GM23338 (cell line): ENCODE measurements around the gene SRPK2. TPM values are rescaled to one million over a fixed set of nuclear protein-coding genes. Genes with fewer than 3 reads are reported as not detected.

Experiments used
- ATAC-seq: fragments of 200-7000 bp; cut with Tn5 transposase; 3 replicates; pipeline ENCODE4 v1.9.1; 2020
- DNase-seq: peaks from one replicate; pipeline ENCODE4 v3.0.0-alpha.2; 2015; ENCODE audit warnings: low spot score
- H2AFZ ChIP-seq: fragments of 200-600 bp; sonication (generic); 2 replicates; pipeline ENCODE4 v1.8.0; 2016; ENCODE audit warnings: antibody characterized with exemption, mild to moderate bottlenecking, moderate library complexity
- H3F3A ChIP-seq: fragments of 200-600 bp; sonication (generic); replicated peaks from 2 replicates; pipeline ENCODE4 v1.8.0; 2017; ENCODE audit warnings: antibody characterized with exemption, mixed run types, low read depth
- H3K27ac ChIP-seq: fragments of 200-600 bp; sonication (generic); 2 replicates; pipeline ENCODE4 v1.6.1; 2016; ENCODE audit warnings: low read depth
- H3K27me3 ChIP-seq: fragments of 200-600 bp; sonication (generic); 2 replicates; pipeline ENCODE4 v1.8.0; 2016; ENCODE audit warnings: mild to moderate bottlenecking, mixed run types, moderate library complexity; ENCODE audit not compliant: insufficient read depth
- H3K36me3 ChIP-seq: fragments of 200-600 bp; sonication (generic); 2 replicates; pipeline ENCODE4 v1.8.0; 2016; ENCODE audit warnings: mild to moderate bottlenecking; ENCODE audit not compliant: insufficient read depth
- H3K4me1 ChIP-seq: fragments of 200-600 bp; sonication (generic); 2 replicates; pipeline ENCODE4 v1.8.0; 2016; ENCODE audit warnings: mild to moderate bottlenecking, moderate library complexity; ENCODE audit not compliant: insufficient read depth
- H3K4me2 ChIP-seq: fragments of 200-600 bp; sonication (generic); 2 replicates; pipeline ENCODE4 v1.7.1; 2017; ENCODE audit warnings: mixed run types
- H3K4me3 ChIP-seq: fragments of 200-600 bp; sonication (generic); 2 replicates; pipeline ENCODE4 v1.6.1; 2016; ENCODE audit warnings: mixed run types
- H3K79me2 ChIP-seq: fragments of 200-600 bp; sonication (generic); replicated peaks from 2 replicates; pipeline ENCODE4 v1.8.0; 2017; ENCODE audit warnings: mild to moderate bottlenecking; ENCODE audit not compliant: insufficient read depth
- H3K9me2 ChIP-seq: fragments of 200-600 bp; sonication (generic); 2 replicates; pipeline ENCODE4 v1.8.0; 2017; ENCODE audit not compliant: insufficient read depth
- H4K20me1 ChIP-seq: fragments of 200-600 bp; sonication (generic); replicated peaks from 2 replicates; pipeline ENCODE4 v1.8.0; 2017; ENCODE audit warnings: mild to moderate bottlenecking; ENCODE audit not compliant: insufficient read depth
- H3K27ac Mint-ChIP-seq: 2 replicates; pipeline ENCODE4 v1.8.0; 2020; ENCODE audit warnings: inconsistent platforms, mild to moderate bottlenecking, moderate library complexity, mixed read lengths
- H3K27me3 Mint-ChIP-seq: 3 replicates; pipeline ENCODE4 v1.8.0; 2022; ENCODE audit warnings: low read depth, mild to moderate bottlenecking, moderate library complexity, mixed read lengths, inconsistent platforms; ENCODE audit not compliant: insufficient read depth, poor library complexity
- H3K36me3 Mint-ChIP-seq: 3 replicates; pipeline ENCODE4 v1.8.0; 2021; ENCODE audit warnings: low read depth, mild to moderate bottlenecking, inconsistent platforms, moderate library complexity, mixed read lengths
- H3K4me1 Mint-ChIP-seq: 3 replicates; pipeline ENCODE4 v1.8.0; 2020; ENCODE audit warnings: mild to moderate bottlenecking, inconsistent platforms, mixed read lengths
- H3K4me3 Mint-ChIP-seq: 3 replicates; pipeline ENCODE4 v1.8.0; 2021; ENCODE audit warnings: moderate library complexity, mild to moderate bottlenecking, inconsistent platforms, mixed read lengths
- H3K9me3 Mint-ChIP-seq: 3 replicates; pipeline ENCODE4 v1.8.0; 2020; ENCODE audit warnings: moderate library complexity, mild to moderate bottlenecking, inconsistent platforms, mixed read lengths
- CREB1 ChIP-seq: fragments of 250-450 bp; sonication (Bioruptor Pico); IDR thresholded peaks from 2 replicates; pipeline ENCODE4 v1.5.0; 2020; ENCODE audit warnings: low read depth, mild to moderate bottlenecking, moderate library complexity
- EZH2 ChIP-seq: fragments of 200-600 bp; sonication (generic); IDR thresholded peaks from one replicate; pipeline ENCODE4 v1.8.0; 2017; ENCODE audit warnings: antibody characterized with exemption, mild to moderate bottlenecking, low read depth; ENCODE audit not compliant: unreplicated experiment
- JUNB ChIP-seq: IDR thresholded peaks from one replicate; pipeline ENCODE4 v1.6.1; 2016; ENCODE audit warnings: antibody characterized with exemption; ENCODE audit not compliant: unreplicated experiment
- NANOG ChIP-seq: IDR thresholded peaks from 2 replicates; pipeline ENCODE4 v1.6.1; 2016; ENCODE audit warnings: antibody characterized with exemption, borderline replicate concordance
- STAT1 ChIP-seq: IDR thresholded peaks from one replicate; pipeline ENCODE4 v1.6.1; 2016; ENCODE audit warnings: antibody characterized with exemption; ENCODE audit not compliant: unreplicated experiment
- ZNF331 ChIP-seq: fragments of 250-450 bp; sonication (Bioruptor Pico); IDR thresholded peaks from 2 replicates; pipeline ENCODE4 v1.5.0; 2020; ENCODE audit warnings: low read depth, mild to moderate bottlenecking, moderate library complexity
- polyA plus RNA-seq: library from polyadenylated mRNA; unstranded; fragments of >200 nt; fragmentation: Nextera tagmentation; extraction: Ambion mirVana; gene quantifications from 2 replicates; pipeline ENCODE4 v1.2.1, GENCODE V29; 2016
- total RNA-seq: library from RNA; depleted of rRNA; stranded (reverse); fragments of >200 nt; shearing (Covaris generic); gene quantifications from 2 replicates; pipeline ENCODE4 v1.2.3, GENCODE V29; 2014
- TF ChIP-seq, protein P1 (sequence below): IDR thresholded peaks from one replicate; pipeline ENCODE4 v1.6.1; 2018; ENCODE audit warnings: antibody characterized with exemption; ENCODE audit not compliant: unreplicated experiment
- TF ChIP-seq, protein P2 (sequence below), 2 experiments: fragments of 200-600 bp in 1 of 2; sonication (generic) in 1 of 2; conservative IDR thresholded peaks; 2 replicates each; pipeline versions ENCODE4 v1.5.1 to v1.6.1; 2016 to 2017; ENCODE audit warnings: antibody characterized with exemption in 2 of 2, low read depth in 2 of 2, mild to moderate bottlenecking in 2 of 2, moderate library complexity in 1 of 2
- TF ChIP-seq, protein P3 (sequence below): fragments of 250-450 bp; sonication (Bioruptor Pico); IDR thresholded peaks from 2 replicates; pipeline ENCODE4 v1.5.0; 2020; ENCODE audit warnings: mild to moderate bottlenecking, moderate library complexity

The SRPK2 gene
- total and polyA plus RNA-seq, 2 experiments from 2014 or later, result 66.3 to 91.5 TPM

DNA sequence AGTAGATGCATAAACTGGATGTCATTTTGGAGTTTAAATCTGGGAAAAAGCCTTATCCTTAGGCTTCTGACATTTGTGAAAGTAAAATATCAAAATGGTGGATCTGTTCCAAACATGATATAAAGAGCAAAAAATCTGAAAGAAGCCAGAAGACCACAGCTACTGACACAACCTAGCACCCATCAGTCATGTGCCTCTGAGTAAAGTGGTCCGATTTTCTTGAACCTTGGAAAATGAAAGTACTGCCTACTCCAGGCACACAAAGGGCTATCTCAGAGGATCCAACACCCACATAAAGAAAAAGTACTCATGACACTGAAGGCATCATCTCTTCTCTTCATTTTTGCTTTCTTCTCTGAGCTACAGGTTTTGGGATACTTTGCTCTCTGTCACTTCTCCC is 224.0 kb downstream of the SRPK2 start:
- Histone ChIP-seq H3K9me2 (no peaks in the 10 kb centered on the region), H3F3A (no peaks in the 10 kb centered on the region), H4K20me1 (no peaks in the 10 kb centered on the region), H3K36me3 (no peaks in the 10 kb centered on the region; the same call in none of the 2 replicates), H3K79me2 (no peaks in the 10 kb centered on the region), H3K4me1 (no peaks in the 10 kb centered on the region), H3K27ac (no peak overlapping the region), H3K4me3 (no peak overlapping the region), H2AFZ (no peak overlapping the region), H3K4me2 (no peak overlapping the region), H3K27me3 (no peaks in the 10 kb centered on the region)
- TF ChIP-seq EZH2 (no peak), STAT1 (no peak), NANOG (no peak), CREB1 (no peak), JUNB (no peak), ZNF331 (CRISPR knock-in tag) (no peak)
- TF ChIP-seq, protein P1, sequence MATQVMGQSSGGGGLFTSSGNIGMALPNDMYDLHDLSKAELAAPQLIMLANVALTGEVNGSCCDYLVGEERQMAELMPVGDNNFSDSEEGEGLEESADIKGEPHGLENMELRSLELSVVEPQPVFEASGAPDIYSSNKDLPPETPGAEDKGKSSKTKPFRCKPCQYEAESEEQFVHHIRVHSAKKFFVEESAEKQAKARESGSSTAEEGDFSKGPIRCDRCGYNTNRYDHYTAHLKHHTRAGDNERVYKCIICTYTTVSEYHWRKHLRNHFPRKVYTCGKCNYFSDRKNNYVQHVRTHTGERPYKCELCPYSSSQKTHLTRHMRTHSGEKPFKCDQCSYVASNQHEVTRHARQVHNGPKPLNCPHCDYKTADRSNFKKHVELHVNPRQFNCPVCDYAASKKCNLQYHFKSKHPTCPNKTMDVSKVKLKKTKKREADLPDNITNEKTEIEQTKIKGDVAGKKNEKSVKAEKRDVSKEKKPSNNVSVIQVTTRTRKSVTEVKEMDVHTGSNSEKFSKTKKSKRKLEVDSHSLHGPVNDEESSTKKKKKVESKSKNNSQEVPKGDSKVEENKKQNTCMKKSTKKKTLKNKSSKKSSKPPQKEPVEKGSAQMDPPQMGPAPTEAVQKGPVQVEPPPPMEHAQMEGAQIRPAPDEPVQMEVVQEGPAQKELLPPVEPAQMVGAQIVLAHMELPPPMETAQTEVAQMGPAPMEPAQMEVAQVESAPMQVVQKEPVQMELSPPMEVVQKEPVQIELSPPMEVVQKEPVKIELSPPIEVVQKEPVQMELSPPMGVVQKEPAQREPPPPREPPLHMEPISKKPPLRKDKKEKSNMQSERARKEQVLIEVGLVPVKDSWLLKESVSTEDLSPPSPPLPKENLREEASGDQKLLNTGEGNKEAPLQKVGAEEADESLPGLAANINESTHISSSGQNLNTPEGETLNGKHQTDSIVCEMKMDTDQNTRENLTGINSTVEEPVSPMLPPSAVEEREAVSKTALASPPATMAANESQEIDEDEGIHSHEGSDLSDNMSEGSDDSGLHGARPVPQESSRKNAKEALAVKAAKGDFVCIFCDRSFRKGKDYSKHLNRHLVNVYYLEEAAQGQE, result no peak
- TF ChIP-seq, protein P2, sequence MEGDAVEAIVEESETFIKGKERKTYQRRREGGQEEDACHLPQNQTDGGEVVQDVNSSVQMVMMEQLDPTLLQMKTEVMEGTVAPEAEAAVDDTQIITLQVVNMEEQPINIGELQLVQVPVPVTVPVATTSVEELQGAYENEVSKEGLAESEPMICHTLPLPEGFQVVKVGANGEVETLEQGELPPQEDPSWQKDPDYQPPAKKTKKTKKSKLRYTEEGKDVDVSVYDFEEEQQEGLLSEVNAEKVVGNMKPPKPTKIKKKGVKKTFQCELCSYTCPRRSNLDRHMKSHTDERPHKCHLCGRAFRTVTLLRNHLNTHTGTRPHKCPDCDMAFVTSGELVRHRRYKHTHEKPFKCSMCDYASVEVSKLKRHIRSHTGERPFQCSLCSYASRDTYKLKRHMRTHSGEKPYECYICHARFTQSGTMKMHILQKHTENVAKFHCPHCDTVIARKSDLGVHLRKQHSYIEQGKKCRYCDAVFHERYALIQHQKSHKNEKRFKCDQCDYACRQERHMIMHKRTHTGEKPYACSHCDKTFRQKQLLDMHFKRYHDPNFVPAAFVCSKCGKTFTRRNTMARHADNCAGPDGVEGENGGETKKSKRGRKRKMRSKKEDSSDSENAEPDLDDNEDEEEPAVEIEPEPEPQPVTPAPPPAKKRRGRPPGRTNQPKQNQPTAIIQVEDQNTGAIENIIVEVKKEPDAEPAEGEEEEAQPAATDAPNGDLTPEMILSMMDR (conservative IDR thresholded peaks at IDR 0.05; ENCODE audit: low read depth in 2 of 2), result no peak
- TF ChIP-seq, protein P3, sequence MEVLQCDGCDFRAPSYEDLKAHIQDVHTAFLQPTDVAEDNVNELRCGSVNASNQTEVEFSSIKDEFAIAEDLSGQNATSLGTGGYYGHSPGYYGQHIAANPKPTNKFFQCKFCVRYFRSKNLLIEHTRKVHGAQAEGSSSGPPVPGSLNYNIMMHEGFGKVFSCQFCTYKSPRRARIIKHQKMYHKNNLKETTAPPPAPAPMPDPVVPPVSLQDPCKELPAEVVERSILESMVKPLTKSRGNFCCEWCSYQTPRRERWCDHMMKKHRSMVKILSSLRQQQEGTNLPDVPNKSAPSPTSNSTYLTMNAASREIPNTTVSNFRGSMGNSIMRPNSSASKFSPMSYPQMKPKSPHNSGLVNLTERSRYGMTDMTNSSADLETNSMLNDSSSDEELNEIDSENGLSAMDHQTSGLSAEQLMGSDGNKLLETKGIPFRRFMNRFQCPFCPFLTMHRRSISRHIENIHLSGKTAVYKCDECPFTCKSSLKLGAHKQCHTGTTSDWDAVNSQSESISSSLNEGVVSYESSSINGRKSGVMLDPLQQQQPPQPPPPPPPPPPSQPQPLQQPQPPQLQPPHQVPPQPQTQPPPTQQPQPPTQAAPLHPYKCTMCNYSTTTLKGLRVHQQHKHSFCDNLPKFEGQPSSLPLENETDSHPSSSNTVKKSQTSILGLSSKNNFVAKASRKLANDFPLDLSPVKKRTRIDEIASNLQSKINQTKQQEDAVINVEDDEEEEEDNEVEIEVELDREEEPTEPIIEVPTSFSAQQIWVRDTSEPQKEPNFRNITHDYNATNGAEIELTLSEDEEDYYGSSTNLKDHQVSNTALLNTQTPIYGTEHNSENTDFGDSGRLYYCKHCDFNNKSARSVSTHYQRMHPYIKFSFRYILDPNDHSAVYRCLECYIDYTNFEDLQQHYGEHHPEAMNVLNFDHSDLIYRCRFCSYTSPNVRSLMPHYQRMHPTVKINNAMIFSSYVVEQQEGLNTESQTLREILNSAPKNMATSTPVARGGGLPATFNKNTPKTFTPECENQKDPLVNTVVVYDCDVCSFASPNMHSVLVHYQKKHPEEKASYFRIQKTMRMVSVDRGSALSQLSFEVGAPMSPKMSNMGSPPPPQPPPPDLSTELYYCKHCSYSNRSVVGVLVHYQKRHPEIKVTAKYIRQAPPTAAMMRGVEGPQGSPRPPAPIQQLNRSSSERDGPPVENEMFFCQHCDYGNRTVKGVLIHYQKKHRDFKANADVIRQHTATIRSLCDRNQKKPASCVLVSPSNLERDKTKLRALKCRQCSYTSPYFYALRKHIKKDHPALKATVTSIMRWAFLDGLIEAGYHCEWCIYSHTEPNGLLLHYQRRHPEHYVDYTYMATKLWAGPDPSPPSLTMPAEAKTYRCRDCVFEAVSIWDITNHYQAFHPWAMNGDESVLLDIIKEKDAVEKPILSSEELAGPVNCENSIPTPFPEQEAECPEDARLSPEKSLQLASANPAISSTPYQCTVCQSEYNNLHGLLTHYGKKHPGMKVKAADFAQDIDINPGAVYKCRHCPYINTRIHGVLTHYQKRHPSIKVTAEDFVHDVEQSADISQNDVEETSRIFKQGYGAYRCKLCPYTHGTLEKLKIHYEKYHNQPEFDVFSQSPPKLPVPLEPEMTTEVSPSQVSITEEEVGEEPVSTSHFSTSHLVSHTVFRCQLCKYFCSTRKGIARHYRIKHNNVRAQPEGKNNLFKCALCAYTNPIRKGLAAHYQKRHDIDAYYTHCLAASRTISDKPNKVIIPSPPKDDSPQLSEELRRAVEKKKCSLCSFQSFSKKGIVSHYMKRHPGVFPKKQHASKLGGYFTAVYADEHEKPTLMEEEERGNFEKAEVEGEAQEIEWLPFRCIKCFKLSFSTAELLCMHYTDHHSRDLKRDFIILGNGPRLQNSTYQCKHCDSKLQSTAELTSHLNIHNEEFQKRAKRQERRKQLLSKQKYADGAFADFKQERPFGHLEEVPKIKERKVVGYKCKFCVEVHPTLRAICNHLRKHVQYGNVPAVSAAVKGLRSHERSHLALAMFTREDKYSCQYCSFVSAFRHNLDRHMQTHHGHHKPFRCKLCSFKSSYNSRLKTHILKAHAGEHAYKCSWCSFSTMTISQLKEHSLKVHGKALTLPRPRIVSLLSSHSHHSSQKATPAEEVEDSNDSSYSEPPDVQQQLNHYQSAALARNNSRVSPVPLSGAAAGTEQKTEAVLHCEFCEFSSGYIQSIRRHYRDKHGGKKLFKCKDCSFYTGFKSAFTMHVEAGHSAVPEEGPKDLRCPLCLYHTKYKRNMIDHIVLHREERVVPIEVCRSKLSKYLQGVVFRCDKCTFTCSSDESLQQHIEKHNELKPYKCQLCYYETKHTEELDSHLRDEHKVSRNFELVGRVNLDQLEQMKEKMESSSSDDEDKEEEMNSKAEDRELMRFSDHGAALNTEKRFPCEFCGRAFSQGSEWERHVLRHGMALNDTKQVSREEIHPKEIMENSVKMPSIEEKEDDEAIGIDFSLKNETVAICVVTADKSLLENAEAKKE (CRISPR knock-in tag), result no peak
- DNase-seq, result no peak
- H3K36me3 Mint-ChIP-seq, result peaks cover 39% of the 10 kb centered on the region
- no peak overlapping the region for H3K4me3 Mint-ChIP-seq
- H3K4me1 Mint-ChIP-seq, result no peaks in the 10 kb centered on the region
- ATAC-seq, result no peak
- H3K9me3 Mint-ChIP-seq, result no peaks in the 10 kb centered on the region
- H3K27me3 Mint-ChIP-seq, result no peaks in the 10 kb centered on the region
- H3K27ac Mint-ChIP-seq, result no peak overlapping the region
